ENCODE data around the gene ADRM1.

The ADRM1 gene

DNA sequence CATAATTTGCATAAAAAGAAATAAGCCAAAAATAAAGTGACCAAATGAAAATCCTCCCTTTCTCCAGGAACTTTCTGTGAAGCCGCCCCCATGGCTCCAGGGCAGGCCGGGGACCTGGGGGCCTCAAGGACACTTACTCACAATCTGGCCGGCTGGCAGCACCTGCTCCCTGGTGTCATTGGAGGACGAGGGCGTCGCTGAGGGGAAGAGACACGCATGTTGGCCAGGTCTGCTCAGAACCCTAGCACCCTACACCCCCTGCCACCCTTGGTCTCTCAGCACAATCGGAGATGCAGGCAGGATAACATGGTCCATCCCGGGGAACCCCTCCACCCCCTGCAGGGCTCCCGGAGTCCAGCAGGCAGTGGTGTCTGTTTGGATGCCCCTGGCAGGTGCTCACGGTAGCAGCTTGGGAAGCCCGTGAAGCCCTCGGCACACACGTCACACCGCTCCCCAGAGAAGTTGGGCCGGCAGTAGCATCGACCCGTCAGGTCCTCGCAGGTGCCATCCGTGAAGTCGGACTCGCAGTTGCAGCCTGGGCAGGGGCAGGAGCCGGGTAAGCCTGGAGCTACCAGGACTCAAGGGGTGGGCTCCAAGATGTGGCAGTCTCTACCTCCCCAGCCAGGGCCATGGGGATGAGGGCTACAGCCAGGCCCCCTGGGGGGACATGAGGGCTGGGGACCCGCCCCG, 43.0 kb downstream of the ADRM1 start:
- DNase-seq = no peak

DNA sequence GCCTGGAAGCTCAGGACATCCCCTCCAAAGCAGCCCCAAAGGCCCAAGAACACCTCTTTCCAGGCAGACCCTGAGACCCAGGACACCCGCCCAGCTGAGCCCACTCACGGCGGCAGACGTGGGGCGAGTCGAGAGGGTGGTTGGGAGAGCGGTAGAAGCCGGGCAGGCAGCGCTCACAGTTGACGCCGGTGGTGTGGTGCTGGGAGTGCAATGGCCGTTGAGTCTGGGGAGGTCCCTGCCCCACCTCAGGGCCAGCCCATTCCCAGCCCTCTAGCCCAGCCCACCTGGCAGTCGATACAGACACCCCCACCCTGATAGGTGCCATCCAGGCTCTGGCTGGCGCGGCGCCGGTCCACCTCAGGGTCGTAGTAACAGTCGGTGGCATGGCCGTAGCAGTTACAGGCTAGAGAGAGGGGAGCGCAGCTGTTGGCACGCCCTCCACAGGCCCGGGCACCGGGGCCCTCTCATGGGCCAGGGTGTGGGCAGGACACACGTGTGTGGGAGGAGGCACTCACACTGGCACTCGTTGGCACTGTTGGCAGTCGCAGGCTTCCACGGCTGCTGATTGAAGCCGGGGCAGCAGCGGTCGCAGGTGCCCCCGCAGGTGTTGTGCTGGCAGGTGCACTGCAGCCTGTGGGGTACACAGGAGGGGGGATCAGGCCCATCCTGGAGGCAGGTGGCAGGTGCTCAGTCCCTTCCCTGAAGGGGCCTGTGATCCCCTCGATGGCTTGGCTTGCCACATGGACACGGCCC, 43.8 kb downstream of the ADRM1 start:
- no peak for DNase-seq

DNA sequence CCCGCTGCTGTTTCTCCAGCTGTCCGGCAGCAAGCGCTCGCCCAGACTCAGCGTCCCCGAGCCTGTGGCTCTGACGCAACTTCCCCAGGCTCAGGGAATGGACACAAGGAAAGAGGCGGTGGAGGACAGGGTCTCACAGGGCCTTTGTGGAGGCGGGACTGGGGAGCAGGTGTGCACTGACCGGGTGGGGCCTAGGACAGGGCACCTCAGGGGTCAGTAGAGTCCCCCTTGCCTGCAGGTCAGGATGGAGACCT, 44.3 kb downstream of the ADRM1 start:
- no peak for DNase-seq

DNA sequence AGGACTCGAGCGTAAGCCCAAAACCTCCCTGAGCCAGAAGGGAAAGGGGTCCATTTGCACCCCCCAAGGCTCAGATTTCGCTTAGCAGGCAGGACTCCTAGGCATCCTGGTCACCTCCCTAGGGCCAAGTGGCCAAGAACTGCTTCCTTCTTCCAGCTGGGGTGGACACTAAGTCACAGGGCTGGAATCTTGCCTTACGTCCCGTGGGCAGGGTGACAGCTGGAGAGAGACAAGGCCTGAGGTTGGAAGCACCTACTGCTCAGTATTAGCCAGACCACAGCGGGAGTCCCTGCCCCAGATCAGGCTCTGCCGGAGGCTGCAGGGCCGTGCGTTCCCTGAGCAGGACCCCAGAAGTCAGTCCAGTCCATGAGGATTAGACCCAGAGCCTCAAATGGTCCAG, 44.6 kb downstream of the ADRM1 start:
- no peak for DNase-seq

DNA sequence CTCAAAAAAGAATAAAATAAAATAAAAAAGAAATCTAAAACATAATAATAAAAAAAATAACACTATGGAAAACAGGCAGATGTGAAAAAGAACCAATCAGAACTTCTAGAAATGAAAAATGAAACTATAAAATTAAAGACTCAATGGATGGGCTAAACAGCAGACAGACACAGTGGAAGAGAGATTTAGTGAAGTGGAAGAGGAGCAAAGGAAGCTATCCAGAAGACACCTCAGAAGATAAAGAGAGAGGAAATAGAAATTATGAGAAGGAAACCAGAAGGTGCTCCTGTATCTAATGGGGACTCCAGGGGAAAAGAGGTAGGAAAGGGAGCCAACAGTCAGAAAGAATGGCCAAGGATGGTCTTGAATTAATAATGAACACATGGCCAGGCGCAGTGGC, 45.8 kb downstream of the ADRM1 start:
- DNase-seq = no peak

- no peak for DNase-seq
Observed at GRCh38 chr20:62349556-62350097, 46.8 kb downstream of the ADRM1 start.

DNA sequence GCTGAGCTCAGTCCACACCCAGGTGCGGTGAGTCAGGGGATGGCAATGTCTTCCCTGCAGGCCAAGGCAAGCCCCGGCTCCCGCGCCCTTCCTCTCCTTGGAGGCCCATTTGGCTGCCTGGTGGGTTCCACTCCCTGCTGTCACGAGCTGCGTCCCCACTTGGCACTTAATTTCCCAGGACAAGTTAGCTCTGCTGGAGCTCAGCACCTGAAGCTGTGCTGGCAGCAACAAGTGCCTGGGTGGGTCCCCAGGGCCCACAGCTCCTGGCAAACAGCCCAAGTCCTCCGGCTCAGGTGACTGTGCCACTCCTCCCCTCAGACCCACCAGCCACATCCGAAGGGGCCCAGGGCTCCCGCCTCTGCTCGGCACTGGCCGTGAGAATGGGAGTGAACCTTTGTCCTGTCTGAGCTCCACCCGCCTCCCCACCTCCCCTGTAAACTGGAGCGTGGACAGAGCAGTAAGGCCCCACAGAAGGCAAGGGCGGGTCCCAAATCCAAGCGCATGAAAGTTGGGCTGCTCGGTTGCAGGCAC, 47.4 kb downstream of the ADRM1 start:
- DNase-seq = no peak

DNA sequence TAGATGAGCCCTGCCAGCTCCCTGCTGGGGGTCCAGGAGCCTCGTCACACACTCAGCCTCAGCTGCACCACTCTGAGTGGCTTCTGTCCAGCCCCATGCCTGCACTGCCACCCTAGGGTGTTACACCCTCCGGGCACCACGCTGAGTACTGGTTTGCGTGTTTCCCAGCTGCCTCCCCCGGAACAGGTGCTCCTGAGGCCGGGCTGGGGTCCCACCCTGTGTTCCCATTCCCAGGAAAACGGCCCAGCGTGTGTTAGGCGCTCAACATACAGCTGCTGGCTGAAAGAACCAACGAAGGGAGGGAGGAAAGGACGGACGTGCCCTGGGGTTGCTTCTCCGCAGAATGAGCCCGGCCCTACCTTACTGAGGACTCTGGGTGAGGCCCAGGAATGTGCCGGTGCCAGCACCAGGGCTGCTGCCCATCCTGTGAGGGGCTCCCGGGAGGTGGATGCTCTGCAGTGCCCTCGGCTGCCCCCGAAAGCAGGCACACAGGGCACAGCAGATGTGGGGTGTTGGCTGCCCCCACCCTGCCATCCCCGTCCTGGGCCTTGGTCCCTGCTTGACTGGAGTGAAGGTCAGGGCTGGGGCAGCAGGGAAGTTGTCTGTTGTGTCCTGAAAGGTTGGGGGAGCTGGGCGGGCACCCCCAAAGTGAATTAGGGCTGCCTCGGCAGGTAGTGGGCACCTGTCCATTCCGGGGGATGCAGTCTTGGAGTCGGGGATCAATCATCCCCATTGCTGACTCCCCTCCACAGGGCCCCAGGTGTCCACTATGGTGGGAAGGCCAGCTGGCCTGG, 48.0 kb downstream of the ADRM1 start:
- DNase-seq = no peak

DNA sequence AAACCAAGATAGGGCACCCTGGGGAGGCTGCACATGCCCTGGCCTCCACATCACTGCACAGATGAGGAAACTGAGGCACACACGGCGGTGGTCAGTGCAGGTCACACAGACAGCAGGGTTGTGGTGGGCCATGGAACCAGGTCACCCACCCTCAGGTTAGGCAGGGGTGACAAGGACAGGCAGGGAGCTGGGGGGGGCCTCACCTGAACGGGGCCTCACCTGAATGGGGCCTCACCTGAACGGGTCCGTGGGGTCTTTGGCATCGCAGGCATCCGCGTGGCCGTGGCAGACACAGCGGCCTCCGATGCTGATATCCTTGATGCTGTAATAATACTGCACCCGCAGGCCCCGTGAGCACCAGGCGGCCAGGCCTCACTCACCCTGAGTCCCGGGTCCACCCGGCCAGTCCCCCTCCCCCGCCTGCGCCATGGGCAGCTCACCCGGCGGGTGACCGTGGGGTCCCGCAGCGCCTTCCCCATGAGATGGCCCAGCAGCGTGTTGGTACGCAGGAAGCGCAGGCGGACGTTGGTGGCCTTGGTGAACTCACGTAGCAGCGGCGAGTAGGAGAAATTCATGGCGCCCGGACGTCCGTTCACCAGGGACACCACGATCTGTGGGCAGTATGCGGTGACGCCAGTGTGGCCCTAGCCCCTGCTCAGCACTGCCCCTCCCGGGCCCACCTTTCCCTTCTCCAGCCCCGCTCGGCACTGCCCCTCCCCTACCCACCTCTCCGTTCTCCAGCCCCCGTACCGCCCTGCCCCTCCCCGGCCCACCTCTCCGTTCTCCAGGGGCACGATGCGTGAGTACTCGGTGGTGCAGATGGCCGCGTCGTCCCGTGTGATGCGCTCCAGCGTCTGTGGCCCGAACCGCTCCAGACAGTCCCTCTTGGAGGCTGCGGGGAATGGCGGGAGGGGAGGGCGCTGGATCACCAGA, 48.9 kb downstream of the ADRM1 start:
- no peak for DNase-seq

DNA sequence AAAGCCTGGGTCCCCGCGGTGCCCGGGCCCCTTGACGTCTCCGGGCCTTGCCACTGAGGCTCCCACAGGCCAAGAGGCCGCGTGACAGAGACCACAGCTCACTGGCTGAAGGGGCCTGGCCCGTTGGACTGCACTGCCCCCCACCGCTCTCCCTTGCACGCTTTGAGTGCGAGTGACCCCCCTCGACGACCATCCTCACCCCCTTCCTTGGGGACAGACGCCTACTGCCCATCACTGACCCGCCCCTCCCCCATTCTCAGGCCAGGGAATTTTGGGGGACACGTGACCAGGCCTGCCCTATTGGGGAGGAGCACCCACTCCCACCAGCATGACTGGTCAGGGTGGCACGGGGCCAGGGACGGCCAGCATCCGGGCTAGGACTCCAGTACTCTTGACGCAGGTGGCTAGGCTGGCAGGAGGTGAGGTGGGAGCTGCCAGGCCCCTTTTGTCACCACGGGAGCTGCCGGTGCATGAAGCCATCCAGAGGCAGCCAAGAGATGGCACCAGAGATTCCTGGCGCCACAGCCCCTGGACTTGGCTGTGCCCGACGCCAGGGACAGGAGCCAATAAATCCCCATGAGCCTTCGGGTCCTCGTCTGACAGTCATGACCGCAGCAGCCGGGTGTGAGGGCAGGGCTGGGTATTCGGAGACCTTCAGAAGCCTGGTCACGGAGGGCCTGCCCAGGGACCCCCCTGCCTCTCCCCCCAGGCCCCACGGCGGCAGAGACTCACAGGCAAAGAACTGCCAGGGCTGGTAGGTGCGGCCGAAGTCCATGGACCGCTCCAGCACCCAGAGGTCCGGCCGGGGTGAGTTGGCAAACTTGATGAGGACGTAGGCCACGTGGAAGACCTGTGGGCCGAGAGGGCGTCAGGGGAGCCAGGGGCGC, 49.8 kb downstream of the ADRM1 start:
- DNase-seq = no peak

GRCh38 chr20:62353289-62354030, 50.7 kb downstream of the ADRM1 start:
- no peak for DNase-seq

DNA sequence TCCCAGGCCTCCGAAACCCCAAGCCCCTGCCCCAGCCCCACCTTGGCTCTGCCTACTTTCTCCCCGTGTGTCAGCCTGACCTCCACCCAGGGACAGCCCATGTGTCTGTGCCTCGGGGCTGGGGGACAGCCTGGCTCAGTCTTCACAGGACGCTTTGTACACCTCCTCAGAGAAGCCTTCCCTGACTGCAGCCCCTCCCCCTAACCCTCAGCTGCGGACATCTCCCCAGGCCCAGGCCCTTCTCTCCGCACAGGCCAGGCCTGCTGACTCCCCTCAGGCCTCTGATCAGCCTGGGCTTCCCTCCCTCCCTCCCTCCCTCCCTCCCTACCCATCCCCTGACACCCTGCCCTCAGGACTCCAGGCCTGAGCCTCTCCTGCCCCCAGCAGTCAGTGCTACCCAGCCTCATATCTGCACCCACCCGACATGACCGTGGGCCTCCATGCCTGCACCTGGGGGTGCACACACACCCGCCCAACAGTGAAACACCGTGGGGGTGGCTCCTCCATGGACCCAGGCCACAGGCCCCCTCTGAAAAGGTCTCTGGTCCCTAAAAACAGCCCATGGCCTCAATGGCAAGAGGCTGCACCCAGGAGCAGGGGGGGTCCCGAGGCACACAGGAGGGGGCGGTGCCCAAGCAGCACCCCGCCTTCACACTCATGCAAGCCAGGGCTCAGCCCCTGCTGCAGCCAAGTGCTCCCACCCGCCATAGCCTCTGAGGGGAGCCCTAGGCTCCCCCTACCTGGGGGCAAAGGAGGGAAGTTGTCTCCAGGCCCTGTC, 51.4 kb downstream of the ADRM1 start:
- DNase-seq = no peak

DNA sequence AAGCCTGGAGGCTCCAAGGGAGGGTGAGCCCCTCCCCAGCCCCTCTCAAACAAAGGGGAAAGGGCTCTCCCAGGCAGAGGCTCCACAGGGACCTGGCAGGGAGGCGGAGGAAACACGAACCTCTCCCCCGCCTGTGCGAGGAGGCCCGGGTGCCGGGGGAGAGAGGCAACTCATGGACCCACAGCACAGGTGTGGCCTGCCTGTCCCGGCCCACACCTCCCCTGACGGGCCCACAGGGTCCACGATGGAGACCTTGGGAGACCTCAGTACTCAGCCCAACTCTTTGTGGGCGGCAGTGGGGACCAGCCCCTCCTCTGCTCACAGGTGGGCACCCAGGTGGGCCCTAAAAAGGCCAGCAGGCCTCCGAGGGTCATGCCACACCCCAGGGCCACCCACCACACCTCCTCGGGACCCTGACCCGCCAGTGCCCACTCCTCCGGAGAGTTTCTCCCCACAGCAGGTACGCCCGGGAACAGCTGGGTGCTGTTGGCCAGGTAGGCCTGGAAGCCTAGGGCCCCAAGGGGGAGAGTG, 52.1 kb downstream of the ADRM1 start:
- no peak for DNase-seq

GRCh38 chr20:62355516-62355877, 52.7 kb downstream of the ADRM1 start:
- DNase-seq = no peak

DNA sequence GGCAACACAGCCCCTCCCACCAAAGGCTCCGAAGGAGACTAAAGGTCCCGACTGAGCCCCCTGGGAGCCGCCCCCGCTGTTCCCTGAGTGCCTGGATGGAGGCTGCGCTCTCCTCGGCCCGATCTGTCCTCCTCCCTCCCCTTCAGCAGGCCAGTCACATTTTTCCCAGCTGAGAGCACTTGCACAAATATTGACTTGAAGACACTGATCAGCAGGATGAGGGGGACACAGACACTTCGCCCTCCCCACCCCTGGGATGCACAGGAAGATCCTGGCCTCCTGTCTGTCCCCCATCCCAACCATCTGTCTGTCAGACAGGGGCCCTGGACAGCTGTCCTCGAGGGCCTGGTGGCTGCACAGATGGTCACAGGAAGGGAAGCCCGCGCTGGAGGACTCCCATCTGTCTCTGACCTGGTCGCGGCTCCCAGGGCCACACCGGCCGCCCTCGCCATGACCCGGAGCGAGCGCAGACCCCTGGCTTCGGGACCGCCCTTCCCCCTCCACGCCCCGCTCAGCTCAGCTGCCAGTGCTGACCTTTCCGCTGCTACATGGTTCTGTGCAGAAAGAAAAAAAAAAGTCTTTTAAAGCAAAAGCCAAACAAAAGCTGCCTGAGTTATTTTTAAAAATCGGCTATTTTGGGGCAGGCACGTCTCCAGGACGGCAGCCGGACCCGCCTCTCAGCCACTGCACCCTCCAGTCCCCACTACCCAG, 53.2 kb downstream of the ADRM1 start:
- no peak for DNase-seq

- DNase-seq = no peak
Observed at GRCh38 chr20:62356589-62357186, 53.9 kb downstream of the ADRM1 start.

- no peak for DNase-seq
Observed at GRCh38 chr20:62357187-62357667, 54.4 kb downstream of the ADRM1 start.

- no peak for DNase-seq
Observed at GRCh38 chr20:62357681-62358080, 54.9 kb downstream of the ADRM1 start.

All from NCI-H526 treated with DMSO at 0.1 percent for 48 hours (cell line).